C4-2B (cell line): ENCODE measurements around the gene SMAP2.

Source experiments
- ZFX ChIP-seq: fragments of 450-650 bp; IDR thresholded peaks from 2 replicates; pipeline ENCODE4 v1.6.1; 2017
- TF ChIP-seq, protein P1 (sequence below): fragments of 450-650 bp; conservative IDR thresholded peaks from 2 replicates; pipeline ENCODE4 v1.5.1; 2017; ENCODE audit warnings: mild to moderate bottlenecking

DNA sequence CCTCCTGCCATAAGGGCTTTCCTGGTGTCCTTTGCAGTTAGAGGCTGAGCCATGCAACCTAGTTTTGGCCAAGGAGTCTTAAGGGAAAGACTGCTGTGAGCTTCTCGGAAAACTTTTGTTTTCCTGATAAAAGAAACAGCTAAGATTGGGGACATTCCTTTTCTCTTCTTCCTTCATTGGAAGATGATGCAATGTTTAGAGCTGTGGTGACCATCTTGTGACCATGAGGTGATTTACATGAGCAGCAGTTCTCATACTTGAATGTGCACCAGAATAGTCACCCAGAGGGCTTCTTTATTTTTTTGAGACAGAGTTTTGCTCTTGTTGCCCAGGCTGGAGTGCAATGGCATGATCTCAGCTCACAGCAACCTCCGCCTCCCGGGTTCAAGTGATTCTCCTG is 20.4 kb upstream of the SMAP2 start:
- TF ChIP-seq, protein P1, sequence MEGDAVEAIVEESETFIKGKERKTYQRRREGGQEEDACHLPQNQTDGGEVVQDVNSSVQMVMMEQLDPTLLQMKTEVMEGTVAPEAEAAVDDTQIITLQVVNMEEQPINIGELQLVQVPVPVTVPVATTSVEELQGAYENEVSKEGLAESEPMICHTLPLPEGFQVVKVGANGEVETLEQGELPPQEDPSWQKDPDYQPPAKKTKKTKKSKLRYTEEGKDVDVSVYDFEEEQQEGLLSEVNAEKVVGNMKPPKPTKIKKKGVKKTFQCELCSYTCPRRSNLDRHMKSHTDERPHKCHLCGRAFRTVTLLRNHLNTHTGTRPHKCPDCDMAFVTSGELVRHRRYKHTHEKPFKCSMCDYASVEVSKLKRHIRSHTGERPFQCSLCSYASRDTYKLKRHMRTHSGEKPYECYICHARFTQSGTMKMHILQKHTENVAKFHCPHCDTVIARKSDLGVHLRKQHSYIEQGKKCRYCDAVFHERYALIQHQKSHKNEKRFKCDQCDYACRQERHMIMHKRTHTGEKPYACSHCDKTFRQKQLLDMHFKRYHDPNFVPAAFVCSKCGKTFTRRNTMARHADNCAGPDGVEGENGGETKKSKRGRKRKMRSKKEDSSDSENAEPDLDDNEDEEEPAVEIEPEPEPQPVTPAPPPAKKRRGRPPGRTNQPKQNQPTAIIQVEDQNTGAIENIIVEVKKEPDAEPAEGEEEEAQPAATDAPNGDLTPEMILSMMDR, result no peak
- TF ChIP-seq ZFX, result no peak
